Measurements from ENCODE around the gene ARPC5L. TPM values are rescaled to one million over a fixed set of nuclear protein-coding genes. Genes with fewer than 3 reads are reported as not detected.

The ARPC5L gene
- total RNA-seq, 1 experiment from 2014 or later = 47.2 TPM

DNA sequence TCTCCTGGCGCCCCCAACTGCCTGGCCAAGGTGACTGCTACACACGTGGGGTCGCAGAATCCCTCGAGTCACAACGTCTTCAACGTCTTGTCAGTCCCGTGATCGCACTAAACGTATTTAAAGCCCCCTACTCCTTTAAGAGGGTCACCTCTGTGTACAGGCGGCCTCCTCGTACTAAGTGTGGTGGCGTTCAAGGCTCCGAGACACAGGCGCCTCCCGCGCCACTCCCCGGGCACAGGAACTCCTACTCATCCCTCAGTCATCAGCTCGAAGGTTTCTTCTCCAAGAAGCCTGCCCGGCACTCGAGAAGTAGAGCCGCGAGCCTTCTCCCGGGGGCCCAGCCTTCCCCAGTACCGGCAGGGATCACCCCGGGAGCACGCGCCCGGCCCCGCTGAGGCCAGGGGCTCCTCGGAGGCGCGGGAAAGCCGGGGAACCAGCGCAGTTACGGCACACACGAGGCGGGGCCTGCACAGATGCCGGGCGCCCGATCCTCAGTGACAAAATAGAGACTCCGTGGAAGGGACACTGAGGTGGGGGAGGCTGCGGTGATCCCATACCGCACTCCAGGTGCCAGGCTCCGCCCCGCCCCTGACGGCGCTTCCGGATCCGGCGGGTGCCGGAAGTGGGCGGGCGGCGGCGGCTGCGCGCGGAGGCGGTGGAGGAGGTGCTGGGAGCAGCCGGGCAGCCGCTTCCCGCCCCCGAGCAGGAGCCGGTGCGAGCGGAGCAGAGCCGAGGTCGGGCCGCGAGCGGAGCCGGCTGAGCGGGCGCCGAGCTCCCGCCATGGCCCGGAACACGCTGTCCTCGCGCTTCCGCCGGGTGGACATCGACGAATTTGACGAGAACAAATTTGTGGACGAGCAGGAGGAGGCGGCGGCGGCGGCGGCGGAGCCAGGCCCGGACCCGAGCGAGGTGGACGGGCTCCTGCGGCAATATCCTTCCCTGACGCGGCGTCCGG lies 6.9 kb downstream of the ARPC5L start (continued):
- peak; percentile 38; the same call in 1 of the 2 replicates for TF ChIP-seq PRDM15 (CRISPR knock-in tag; IDR thresholded peaks at IDR 0.05)
- TF ChIP-seq, protein P1, sequence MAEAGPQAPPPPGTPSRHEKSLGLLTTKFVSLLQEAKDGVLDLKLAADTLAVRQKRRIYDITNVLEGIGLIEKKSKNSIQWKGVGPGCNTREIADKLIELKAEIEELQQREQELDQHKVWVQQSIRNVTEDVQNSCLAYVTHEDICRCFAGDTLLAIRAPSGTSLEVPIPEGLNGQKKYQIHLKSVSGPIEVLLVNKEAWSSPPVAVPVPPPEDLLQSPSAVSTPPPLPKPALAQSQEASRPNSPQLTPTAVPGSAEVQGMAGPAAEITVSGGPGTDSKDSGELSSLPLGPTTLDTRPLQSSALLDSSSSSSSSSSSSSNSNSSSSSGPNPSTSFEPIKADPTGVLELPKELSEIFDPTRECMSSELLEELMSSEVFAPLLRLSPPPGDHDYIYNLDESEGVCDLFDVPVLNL (CRISPR knock-in tag; IDR thresholded peaks at IDR 0.05; ENCODE audit: borderline replicate concordance, low read depth) = no peak; the same call in 1 of the 2 replicates
- TF ChIP-seq NFATC4 (CRISPR knock-in tag; IDR thresholded peaks at IDR 0.05) = no peak
- TF ChIP-seq TCF7 (CRISPR knock-in tag; IDR thresholded peaks at IDR 0.05; ENCODE audit: low read depth) = no peak
- 0 out of 2 replicates have a peak, but pooled peaks have one; percentile 13 for TF ChIP-seq ESRRA (CRISPR knock-in tag; IDR thresholded peaks at IDR 0.05; ENCODE audit: borderline replicate concordance)
- TF ChIP-seq TEAD1 (CRISPR knock-in tag; IDR thresholded peaks at IDR 0.05) = 0 out of 2 replicates have a peak, but pooled peaks have one; percentile 12
- no peak for TF ChIP-seq KAT7 (CRISPR knock-in tag; IDR thresholded peaks at IDR 0.05; ENCODE audit: borderline replicate concordance)
- TF ChIP-seq NR2C2 (CRISPR knock-in tag; IDR thresholded peaks at IDR 0.05) = no peak
- TF ChIP-seq, protein P2, sequence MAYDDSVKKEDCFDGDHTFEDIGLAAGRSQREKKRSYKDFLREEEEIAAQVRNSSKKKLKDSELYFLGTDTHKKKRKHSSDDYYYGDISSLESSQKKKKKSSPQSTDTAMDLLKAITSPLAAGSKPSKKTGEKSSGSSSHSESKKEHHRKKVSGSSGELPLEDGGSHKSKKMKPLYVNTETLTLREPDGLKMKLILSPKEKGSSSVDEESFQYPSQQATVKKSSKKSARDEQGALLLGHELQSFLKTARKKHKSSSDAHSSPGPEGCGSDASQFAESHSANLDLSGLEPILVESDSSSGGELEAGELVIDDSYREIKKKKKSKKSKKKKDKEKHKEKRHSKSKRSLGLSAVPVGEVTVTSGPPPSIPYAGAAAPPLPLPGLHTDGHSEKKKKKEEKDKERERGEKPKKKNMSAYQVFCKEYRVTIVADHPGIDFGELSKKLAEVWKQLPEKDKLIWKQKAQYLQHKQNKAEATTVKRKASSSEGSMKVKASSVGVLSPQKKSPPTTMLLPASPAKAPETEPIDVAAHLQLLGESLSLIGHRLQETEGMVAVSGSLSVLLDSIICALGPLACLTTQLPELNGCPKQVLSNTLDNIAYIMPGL (CRISPR knock-in tag; IDR thresholded peaks at IDR 0.05) = peak; percentile 63; the same call in 1 of the 2 replicates
- peak; percentile 38; the same call in 1 of the 2 replicates for TF ChIP-seq GABPB1 (CRISPR knock-in tag; IDR thresholded peaks at IDR 0.05)
- TF ChIP-seq, protein P3, sequence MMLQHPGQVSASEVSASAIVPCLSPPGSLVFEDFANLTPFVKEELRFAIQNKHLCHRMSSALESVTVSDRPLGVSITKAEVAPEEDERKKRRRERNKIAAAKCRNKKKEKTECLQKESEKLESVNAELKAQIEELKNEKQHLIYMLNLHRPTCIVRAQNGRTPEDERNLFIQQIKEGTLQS (CRISPR knock-in tag; conservative IDR thresholded peaks at IDR 0.05) = no peak
- TF ChIP-seq, protein P4, sequence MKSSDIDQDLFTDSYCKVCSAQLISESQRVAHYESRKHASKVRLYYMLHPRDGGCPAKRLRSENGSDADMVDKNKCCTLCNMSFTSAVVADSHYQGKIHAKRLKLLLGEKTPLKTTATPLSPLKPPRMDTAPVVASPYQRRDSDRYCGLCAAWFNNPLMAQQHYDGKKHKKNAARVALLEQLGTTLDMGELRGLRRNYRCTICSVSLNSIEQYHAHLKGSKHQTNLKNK (CRISPR knock-in tag; IDR thresholded peaks at IDR 0.05) = no peak
- TF ChIP-seq NFE2L1 (CRISPR knock-in tag; IDR thresholded peaks at IDR 0.05) = no peak
- TF ChIP-seq RORB (CRISPR knock-in tag; IDR thresholded peaks at IDR 0.05) = no peak
- no peak for TF ChIP-seq MYBL2 (CRISPR knock-in tag; IDR thresholded peaks at IDR 0.05)
- no peak for TF ChIP-seq ZNF425 (CRISPR knock-in tag; conservative IDR thresholded peaks at IDR 0.05)
- TF ChIP-seq TP53 (CRISPR knock-in tag; IDR thresholded peaks at IDR 0.05) = peak; percentile 83; the same call in 1 of the 2 replicates
- TF ChIP-seq CREM (CRISPR knock-in tag; IDR thresholded peaks at IDR 0.05) = no peak; the same call in 1 of the 2 replicates
- TF ChIP-seq ZNF232 (CRISPR knock-in tag; IDR thresholded peaks at IDR 0.05) = no peak
